HFF-Myc (cell line): Measurements from ENCODE around the gene ZIC4.

Experiments
- DNase-seq: peaks from one replicate; pipeline ENCODE4 v3.0.0-alpha.2; 2011; ENCODE audit warnings: low read depth; ENCODE audit errors: extremely low read depth
- H3K4me3 ChIP-seq: replicated peaks from 2 replicates; pipeline ENCODE4 v1.5.1; 2011; ENCODE audit warnings: low read depth, mild to moderate bottlenecking, control low read depth, low read length
- CTCF ChIP-seq: IDR thresholded peaks from 2 replicates; pipeline ENCODE4 v1.5.1; 2012; ENCODE audit warnings: mild to moderate bottlenecking, low read depth, low read length, control low read depth; ENCODE audit errors: missing control alignments

The ZIC4 gene

GRCh38 chr3:147400999-147401398, 5.3 kb downstream of the ZIC4 start:
- no peak for TF ChIP-seq CTCF
- no peak overlapping the region for H3K4me3 ChIP-seq
- no peak for DNase-seq

- no peak for DNase-seq
- TF ChIP-seq CTCF: no peak
- H3K4me3 ChIP-seq: no peak overlapping the region
Observed at GRCh38 chr3:147400111-147400510, 6.2 kb downstream of the ZIC4 start.

GRCh38 chr3:147398813-147399534, 7.4 kb downstream of the ZIC4 start:
- no peak for DNase-seq
- H3K4me3 ChIP-seq: no peak overlapping the region

GRCh38 chr3:147397875-147398812, 8.2 kb downstream of the ZIC4 start:
- no peak overlapping the region for H3K4me3 ChIP-seq
- no peak for DNase-seq
- no peak for TF ChIP-seq CTCF

More at GRCh38 chr3:147398813-147399534, 7.4 kb downstream of the ZIC4 start:
- no peak for TF ChIP-seq CTCF

- TF ChIP-seq CTCF: no peak
- no peak overlapping the region for H3K4me3 ChIP-seq
Observed at GRCh38 chr3:147397155-147397874, 9.0 kb downstream of the ZIC4 start.

GRCh38 chr3:147396712-147397046, 9.7 kb downstream of the ZIC4 start:
- TF ChIP-seq CTCF: no peak
- H3K4me3 ChIP-seq: no peak overlapping the region
- no peak for DNase-seq

More at GRCh38 chr3:147397155-147397874, 9.0 kb downstream of the ZIC4 start:
- DNase-seq: no peak
